PC-9 (cell line): ENCODE data around the gene FOXN3. TPM values are rescaled to one million over a fixed set of nuclear protein-coding genes. Genes with fewer than 3 reads are reported as not detected.

Experiments
- BruUV-seq: library from RNA; stranded (reverse); fragments of 400-500 nt; replicated peaks from 2 replicates; lab custom pipeline; 2021; lab: Mats Ljungman, UMichigan
- CTCF ChIA-PET: fragments of 300-600 bp; sonication (Branson Sonifier 250); formaldehyde crosslinking; loops from one replicate; lab custom pipeline; 2022; ENCODE audit warnings: antibody characterized with exemption; lab: Charles Lee
- POLR2A ChIA-PET: fragments of 300-600 bp; sonication (Branson Sonifier 250); formaldehyde crosslinking; loops from one replicate; lab custom pipeline; 2022; ENCODE audit warnings: antibody characterized with exemption; ENCODE audit not compliant: unreplicated experiment; lab: Charles Lee
- DNase-seq, 2 experiments: peaks; one replicate each; pipeline versions ENCODE4 v3.0.0 to v3.0.0-alpha.2; 2015 to 2022; ENCODE audit warnings: mixed read lengths in 1 of 2
- H2AFZ ChIP-seq: fragments of 200-600 bp; sonication (generic); 2 replicates; pipeline ENCODE4 v1.8.1; 2017; ENCODE audit warnings: antibody characterized with exemption
- H3F3A ChIP-seq: fragments of 200-600 bp; sonication (generic); 2 replicates; pipeline ENCODE4 v1.8.1; 2017; ENCODE audit warnings: antibody characterized with exemption, mild to moderate bottlenecking, low read depth; ENCODE audit not compliant: insufficient read depth
- H3K27ac ChIP-seq: fragments of 200-600 bp; sonication (generic); 2 replicates; pipeline ENCODE4 v1.6.1; 2016; ENCODE audit warnings: mixed run types
- H3K27me3 ChIP-seq: fragments of 200-600 bp; sonication (generic); 2 replicates; pipeline ENCODE4 v1.6.1; 2016; ENCODE audit warnings: low read depth, mixed run types; ENCODE audit not compliant: insufficient read depth
- H3K36me3 ChIP-seq: fragments of 200-600 bp; sonication (generic); 2 replicates; pipeline ENCODE4 v1.6.1; 2016; ENCODE audit warnings: low read depth, mixed run types
- H3K4me1 ChIP-seq: fragments of 200-600 bp; sonication (generic); replicated peaks from 2 replicates; pipeline ENCODE4 v1.6.1; 2016; ENCODE audit warnings: mixed run types; ENCODE audit not compliant: insufficient read depth
- H3K4me2 ChIP-seq: fragments of 200-600 bp; sonication (generic); 2 replicates; pipeline ENCODE4 v1.6.1; 2017; ENCODE audit warnings: mixed run types
- H3K4me3 ChIP-seq: fragments of 200-600 bp; sonication (generic); 2 replicates; pipeline ENCODE4 v1.6.1; 2016; ENCODE audit warnings: mixed run types
- H3K79me2 ChIP-seq: fragments of 200-600 bp; sonication (generic); 2 replicates; pipeline ENCODE4 v1.6.1; 2017; ENCODE audit warnings: low read depth, mixed run types
- H3K9me2 ChIP-seq: fragments of 200-600 bp; sonication (generic); 2 replicates; pipeline ENCODE4 v1.8.1; 2017; ENCODE audit warnings: mild to moderate bottlenecking; ENCODE audit not compliant: insufficient read depth
- H3K9me3 ChIP-seq: fragments of 200-600 bp; sonication (generic); 2 replicates; pipeline ENCODE4 v1.8.1; 2016; ENCODE audit warnings: low read depth; ENCODE audit not compliant: insufficient read depth
- H4K20me1 ChIP-seq: fragments of 200-600 bp; sonication (generic); 2 replicates; pipeline ENCODE4 v1.8.1; 2017; ENCODE audit not compliant: insufficient read depth
- CTCF ChIP-seq: fragments of 200-600 bp; sonication (generic); conservative IDR thresholded peaks from 2 replicates; pipeline ENCODE4 v1.6.1; 2017; ENCODE audit warnings: mixed run types, antibody characterized with exemption, mild to moderate bottlenecking, moderate library complexity
- EZH2 ChIP-seq: fragments of 200-600 bp; sonication (generic); IDR thresholded peaks from 2 replicates; pipeline ENCODE4 v1.8.0; 2017; ENCODE audit warnings: antibody characterized with exemption, low read depth
- intact Hi-C: fragments of 100-400 bp; cut with micrococcal nuclease; formaldehyde crosslinking; loops from one replicate; pipeline ENCODE4 v1.10.0; 2022; ENCODE audit not compliant: unreplicated experiment
- total RNA-seq: library from RNA; stranded (reverse); gene quantifications from 2 replicates; pipeline ENCODE4 v1.2.3, GENCODE V29; 2021

The FOXN3 gene
- total RNA-seq, 1 experiment from 2014 or later: 4.2 TPM

- Histone ChIP-seq H2AFZ (no peak overlapping the region), H3K4me3 (no peak overlapping the region), H4K20me1 (no peaks in the 10 kb centered on the region), H3K27ac (no peak overlapping the region), H3K36me3 (no peaks in the 10 kb centered on the region), H3F3A (no peaks in the 10 kb centered on the region), H3K4me2 (no peak overlapping the region), H3K4me1 (no peaks in the 10 kb centered on the region), H3K9me2 (no peaks in the 10 kb centered on the region), H3K9me3 (no peaks in the 10 kb centered on the region), H3K27me3 (peaks cover 71% of the 10 kb centered on the region), H3K79me2 (no peaks in the 10 kb centered on the region)
- intact Hi-C loops: no loop called here
- no peak for DNase-seq
- ChIA-PET POLR2A (no interaction called here), CTCF (no interaction called here)
- no TSS peak for BruUV-seq
- no peak for TF ChIP-seq EZH2
- TF ChIP-seq CTCF: no peak
These were observed 252.6 kb downstream of the FOXN3 start for GRCh38 chr14:89164168-89165073.

- no peak overlapping the region for H2AFZ ChIP-seq
- ChIA-PET POLR2A (no interaction called here), CTCF (no interaction called here)
- no peak for DNase-seq
- H4K20me1 ChIP-seq: no peaks in the 10 kb centered on the region
- no peaks in the 10 kb centered on the region for H3K4me1 ChIP-seq
- H3K79me2 ChIP-seq: no peaks in the 10 kb centered on the region
- TF ChIP-seq EZH2: no peak
- TF ChIP-seq CTCF: no peak
- intact Hi-C loops: no loop called here
- H3K27ac ChIP-seq: no peak overlapping the region
- H3K36me3 ChIP-seq: no peaks in the 10 kb centered on the region
- peaks cover 74% of the 10 kb centered on the region for H3K27me3 ChIP-seq
- H3K9me3 ChIP-seq: no peaks in the 10 kb centered on the region
- no peaks in the 10 kb centered on the region for H3K9me2 ChIP-seq
- no peak overlapping the region for H3K4me2 ChIP-seq
- no TSS peak for BruUV-seq
- H3F3A ChIP-seq: no peaks in the 10 kb centered on the region
- H3K4me3 ChIP-seq: no peak overlapping the region
These were observed 253.9 kb downstream of the FOXN3 start for GRCh38 chr14:89163031-89163636.

- POLR2A ChIA-PET: no interaction called here
- CTCF ChIA-PET: no interaction called here
- no peak overlapping the region for H2AFZ ChIP-seq
- no peaks in the 10 kb centered on the region for H3K79me2 ChIP-seq
- H3F3A ChIP-seq: no peaks in the 10 kb centered on the region
- intact Hi-C loops: no loop called here
- no peak overlapping the region for H3K4me2 ChIP-seq
- no peaks in the 10 kb centered on the region for H4K20me1 ChIP-seq
- H3K9me3 ChIP-seq: no peaks in the 10 kb centered on the region
- no peaks in the 10 kb centered on the region for H3K9me2 ChIP-seq
- no peak for DNase-seq
- H3K36me3 ChIP-seq: no peaks in the 10 kb centered on the region
- no peaks in the 10 kb centered on the region for H3K4me1 ChIP-seq
- BruUV-seq: no TSS peak
- H3K4me3 ChIP-seq: no peak overlapping the region
- H3K27me3 ChIP-seq: peaks cover 70% of the 10 kb centered on the region
- TF ChIP-seq EZH2 (no peak), CTCF (no peak)
- H3K27ac ChIP-seq: no peak overlapping the region
These were observed 254.4 kb downstream of the FOXN3 start for GRCh38 chr14:89162586-89162985.
